HepG2 (cell line): Measurements from ENCODE around the gene RGL3. TPM values are rescaled to one million over a fixed set of nuclear protein-coding genes. Genes with fewer than 3 reads are reported as not detected.

Source experiments
- DNMT1 ChIP-seq: sonication (generic); formaldehyde crosslinking; IDR thresholded peaks from 2 replicates; pipeline ENCODE4 v1.5.1; 2020; ENCODE audit warnings: mild to moderate bottlenecking, missing genetic modification reagents
- FOXO1 ChIP-seq: sonication (generic); formaldehyde crosslinking; IDR thresholded peaks from 2 replicates; pipeline ENCODE4 v1.4.0; 2020; ENCODE audit warnings: missing genetic modification reagents
- GABPB1 ChIP-seq: IDR thresholded peaks from 2 replicates; pipeline ENCODE4 v1.6.1; 2016; ENCODE audit warnings: mild to moderate bottlenecking, missing genetic modification reagents, moderate library complexity, missing compliant biosample characterization
- HDAC1 ChIP-seq: sonication (generic); formaldehyde crosslinking; IDR thresholded peaks from 2 replicates; pipeline ENCODE4 v1.5.1; 2020; ENCODE audit warnings: mild to moderate bottlenecking, missing genetic modification reagents
- HNF4G ChIP-seq, 2 experiments: sonication (generic) in 1 of 2; formaldehyde crosslinking in 1 of 2; IDR thresholded peaks; 2 replicates each; pipeline versions ENCODE4 v1.4.0 to v1.6.1; 2011 to 2020; ENCODE audit warnings: borderline replicate concordance in 2 of 2, low read depth in 2 of 2, mild to moderate bottlenecking in 2 of 2, low read length in 1 of 2, missing genetic modification reagents in 1 of 2, moderate library complexity in 1 of 2
- JUNB ChIP-seq: sonication (generic); formaldehyde crosslinking; IDR thresholded peaks from 2 replicates; pipeline ENCODE4 v1.8.0; 2022; ENCODE audit warnings: missing genetic modification reagents, mild to moderate bottlenecking, borderline replicate concordance
- KDM3A ChIP-seq: IDR thresholded peaks from 2 replicates; pipeline ENCODE4 v1.6.1; 2018; ENCODE audit warnings: low read depth, missing compliant biosample characterization
- PRDM4 ChIP-seq: sonication (generic); formaldehyde crosslinking; IDR thresholded peaks from 2 replicates; pipeline ENCODE4 v1.9.0; 2021; ENCODE audit warnings: missing genetic modification reagents, borderline replicate concordance
- RELA ChIP-seq: sonication (generic); formaldehyde crosslinking; IDR thresholded peaks from 2 replicates; pipeline ENCODE4 v1.4.0; 2020; ENCODE audit warnings: missing genetic modification reagents
- SOX5 ChIP-seq: IDR thresholded peaks from 2 replicates; pipeline ENCODE4 v1.6.1; 2016; ENCODE audit warnings: borderline replicate concordance
- SRF ChIP-seq: IDR thresholded peaks from 2 replicates; pipeline ENCODE4 v1.6.1; 2011; ENCODE audit warnings: mild to moderate bottlenecking, low read depth, low read length, moderate library complexity
- TEF ChIP-seq: sonication (generic); formaldehyde crosslinking; IDR thresholded peaks from 2 replicates; pipeline ENCODE4 v1.5.0; 2020; ENCODE audit warnings: missing genetic modification reagents
- TFDP1 ChIP-seq: IDR thresholded peaks from 2 replicates; pipeline ENCODE4 v1.6.1; 2016; ENCODE audit warnings: missing compliant biosample characterization, missing genetic modification reagents, borderline replicate concordance
- WIZ ChIP-seq: sonication (generic); formaldehyde crosslinking; IDR thresholded peaks from 2 replicates; pipeline ENCODE4 v1.5.1; 2020; ENCODE audit warnings: mild to moderate bottlenecking, missing genetic modification reagents
- XRCC5 ChIP-seq: fragments of 200-400 bp; formaldehyde crosslinking; optimal IDR thresholded peaks from 2 replicates; pipeline ENCODE3; 2017; ENCODE audit warnings: mild to moderate bottlenecking, low read length
- ZBTB43 ChIP-seq: sonication (generic); formaldehyde crosslinking; conservative IDR thresholded peaks from 2 replicates; pipeline ENCODE4 v1.4.0; 2020; ENCODE audit warnings: missing genetic modification reagents
- ZNF17 ChIP-seq: sonication (generic); formaldehyde crosslinking; IDR thresholded peaks from 2 replicates; pipeline ENCODE4 v1.5.0; 2020; ENCODE audit warnings: mild to moderate bottlenecking, missing genetic modification reagents
- ZNF225 ChIP-seq: sonication (generic); formaldehyde crosslinking; IDR thresholded peaks from 2 replicates; pipeline ENCODE4 v1.4.0; 2020; ENCODE audit warnings: mild to moderate bottlenecking, missing genetic modification reagents
- ZNF232 ChIP-seq: sonication (generic); formaldehyde crosslinking; IDR thresholded peaks from 2 replicates; pipeline ENCODE4 v1.4.0; 2020; ENCODE audit warnings: missing genetic modification reagents, borderline replicate concordance
- ZNF331 ChIP-seq: sonication (generic); formaldehyde crosslinking; IDR thresholded peaks from 2 replicates; pipeline ENCODE4 v1.4.0; 2020; ENCODE audit warnings: missing genetic modification reagents
- ZNF343 ChIP-seq: sonication (generic); formaldehyde crosslinking; IDR thresholded peaks from 2 replicates; pipeline ENCODE4 v1.4.0; 2020; ENCODE audit warnings: mild to moderate bottlenecking, missing genetic modification reagents
- ZNF563 ChIP-seq: sonication (generic); formaldehyde crosslinking; IDR thresholded peaks from 2 replicates; pipeline ENCODE4 v1.8.0; 2022; ENCODE audit warnings: mild to moderate bottlenecking, moderate library complexity, missing genetic modification reagents
- ZNF7 ChIP-seq: IDR thresholded peaks from 2 replicates; pipeline ENCODE4 v1.6.1; 2016; ENCODE audit warnings: missing biosample characterization, missing genetic modification reagents
- ZNF781 ChIP-seq: sonication (generic); formaldehyde crosslinking; IDR thresholded peaks from 2 replicates; pipeline ENCODE4 v1.5.1; 2020; ENCODE audit warnings: borderline replicate concordance, mild to moderate bottlenecking, missing genetic modification reagents; ENCODE audit errors: not compliant biosample characterization
- polyA plus RNA-seq, 8 experiments: library from polyadenylated mRNA; depleted of rRNA in 3 of 8; stranded (reverse) in 7 of 8; unstranded in 1 of 8; fragments of >200 nt; fragmentation: Illumina TruSeq in 4 of 8; extraction: Trizol in 4 of 8; gene quantifications; 2 replicates each; pipeline versions ENCODE4 v1.2.1 to v1.2.3, GENCODE V29; 2011 to 2016; ENCODE audit warnings: low read depth in 4 of 8, missing spikeins in 1 of 8, mixed read lengths in 1 of 8; ENCODE audit not compliant: insufficient read depth in 1 of 8
- total RNA-seq, 5 experiments: library from RNA; depleted of rRNA; stranded (reverse); fragments of >200 nt; fragmentation: Illumina TruSeq; extraction: Trizol; gene quantifications; 2 replicates each; pipeline ENCODE4 v1.2.3, GENCODE V29; 2016; ENCODE audit warnings: low read depth in 1 of 5

The RGL3 gene
- total and polyA plus RNA-seq, 2 of the 13 experiments (the other 11 are each of a cell fraction or from before 2014, with no cell fraction given): 4.2 to 7.6 TPM

- no peak for TF ChIP-seq PRDM4 (CRISPR knock-in tag)
- TF ChIP-seq ZNF781: peak; percentile 20
- TF ChIP-seq RELA: no peak
- no peak; the same call in 1 of the 2 replicates for TF ChIP-seq SOX5
- no peak for TF ChIP-seq SRF
- 0 out of 2 replicates have a peak, but pooled peaks have one; percentile 28 for TF ChIP-seq ZNF343 (CRISPR knock-in tag)
- TF ChIP-seq DNMT1 (CRISPR knock-in tag): no peak
- peak; percentile 45; the same call in 1 of the 2 replicates for TF ChIP-seq HDAC1
- TF ChIP-seq KDM3A (CRISPR knock-in tag): 0 out of 2 replicates have a peak, but pooled peaks have one; percentile 2
- no peak for TF ChIP-seq ZNF232 (CRISPR knock-in tag)
- no peak for TF ChIP-seq ZNF17 (CRISPR knock-in tag)
- no peak for TF ChIP-seq TFDP1 (CRISPR knock-in tag)
- TF ChIP-seq XRCC5: peak; percentile 6
- TF ChIP-seq ZNF225: 0 out of 2 replicates have a peak, but pooled peaks have one; percentile 59
- TF ChIP-seq TEF: no peak
- TF ChIP-seq FOXO1 (CRISPR knock-in tag): no peak
- no peak for TF ChIP-seq ZNF563
- TF ChIP-seq ZNF7 (CRISPR knock-in tag): no peak
- TF ChIP-seq WIZ: 0 out of 2 replicates have a peak, but pooled peaks have one; percentile 52
- TF ChIP-seq GABPB1 (CRISPR knock-in tag): no peak; the same call in 1 of the 2 replicates
- TF ChIP-seq ZBTB43 (CRISPR knock-in tag): peak; percentile 33; the same call in 1 of the 2 replicates
- TF ChIP-seq ZNF331 (CRISPR knock-in tag): no peak
- TF ChIP-seq JUNB: no peak
- no peak for TF ChIP-seq HNF4G (IDR thresholded peaks at IDR 0.05; ENCODE audit: borderline replicate concordance, low read depth, low read length)
- TF ChIP-seq HNF4G (CRISPR knock-in tag; IDR thresholded peaks at IDR 0.05; ENCODE audit: borderline replicate concordance, low read depth): 0 out of 2 replicates have a peak, but pooled peaks have one; percentile 62
These were observed 43.8 kb downstream of the RGL3 start (continued) for GRCh38 chr19:11375143-11375948.
